HT-29 (cell line): Measurements from ENCODE around the gene PRR5. TPM values are rescaled to one million over a fixed set of nuclear protein-coding genes. Genes with fewer than 3 reads are reported as not detected.

Experiments used
- DNase-seq: peaks from one replicate; pipeline ENCODE4 v3.0.0-alpha.2; 2015; ENCODE audit warnings: low spot score
- total RNA-seq: library from RNA; depleted of rRNA; stranded (reverse); fragments of >200 nt; shearing (Covaris generic); gene quantifications from 2 replicates; pipeline ENCODE4 v1.2.3, GENCODE V29; 2014

PRR5 gene
- total RNA-seq, 1 experiment from 2014 or later = 16.9 TPM

- DNase-seq = no peak
Measured at GRCh38 chr22:44692662-44693007, 9.4 kb upstream of the PRR5 start.

- DNase-seq = no peak
Measured at GRCh38 chr22:44693145-44693544, 8.9 kb upstream of the PRR5 start.

- no peak for DNase-seq
Measured at GRCh38 chr22:44693756-44694155, 8.2 kb upstream of the PRR5 start.

- peak; percentile 66 for DNase-seq
Measured at GRCh38 chr22:44697423-44698141, 4.4 kb upstream of the PRR5 start.

GRCh38 chr22:44698531-44699421 lies 3.2 kb upstream of the PRR5 start:
- no peak for DNase-seq

GRCh38 chr22:44700456-44700855 lies 1.5 kb upstream of the PRR5 start:
- no peak for DNase-seq

- no peak for DNase-seq
Measured at GRCh38 chr22:44701187-44701790, 715 bp upstream of the PRR5 start.

GRCh38 chr22:44702479-44703198 lies 635 bp downstream of the PRR5 start:
- DNase-seq = peak; percentile 33

GRCh38 chr22:44703255-44703870 lies 1.4 kb downstream of the PRR5 start:
- no peak for DNase-seq

- DNase-seq = no peak
Measured at GRCh38 chr22:44704159-44705021, 2.4 kb downstream of the PRR5 start.

GRCh38 chr22:44705022-44705297 lies 3.0 kb downstream of the PRR5 start:
- DNase-seq = no peak

- DNase-seq = no peak
Measured at GRCh38 chr22:44706488-44706887, 4.5 kb downstream of the PRR5 start.

GRCh38 chr22:44707178-44707577 lies 5.2 kb downstream of the PRR5 start:
- no peak for DNase-seq

GRCh38 chr22:44707752-44708151 lies 5.7 kb downstream of the PRR5 start:
- DNase-seq = no peak

- no peak for DNase-seq
Measured at GRCh38 chr22:44709881-44710392, 7.9 kb downstream of the PRR5 start.

GRCh38 chr22:44710474-44711240 lies 8.7 kb downstream of the PRR5 start:
- DNase-seq = no peak

- DNase-seq = no peak
Measured at GRCh38 chr22:44711241-44711560, 9.2 kb downstream of the PRR5 start.

GRCh38 chr22:44711690-44712555 lies 9.9 kb downstream of the PRR5 start:
- DNase-seq = no peak

GRCh38 chr22:44712962-44713361 lies 11.0 kb downstream of the PRR5 start:
- DNase-seq = no peak
